CD4-positive, alpha-beta memory T cell (primary cell): ENCODE measurements around the gene H3-3A. TPM values are rescaled to one million over a fixed set of nuclear protein-coding genes. Genes with fewer than 3 reads are reported as not detected.

Experiments used
- CTCF ChIA-PET: fragments of 350-600 bp; sonication (Branson Sonifier 250); formaldehyde crosslinking; loops from one replicate; lab custom pipeline; 2021; ENCODE audit warnings: inconsistent platforms; ENCODE audit not compliant: partially characterized antibody; lab: Charles Lee
- POLR2A ChIA-PET: fragments of 350-600 bp; sonication (Branson Sonifier 250); formaldehyde crosslinking; loops from one replicate; lab custom pipeline; 2021; ENCODE audit not compliant: partially characterized antibody; lab: Charles Lee
- DNase-seq, 5 donors: peaks; one replicate each; pipeline versions ENCODE4 v3.0.0 to v3.0.0-alpha.2; 2020 to 2022; ENCODE audit warnings: mixed read lengths in 1 of 5
- H3K27ac ChIP-seq: one replicate; pipeline ENCODE4 v1.7.0; 2013; ENCODE audit warnings: low read depth, low read length
- H3K27me3 ChIP-seq: 2 replicates; pipeline ENCODE4 v1.7.0; 2013; ENCODE audit warnings: mild to moderate bottlenecking, low read length, moderate library complexity; ENCODE audit not compliant: insufficient read depth
- H3K36me3 ChIP-seq: 2 replicates; pipeline ENCODE4 v1.7.0; 2013; ENCODE audit warnings: mild to moderate bottlenecking, low read length, moderate library complexity; ENCODE audit not compliant: insufficient read depth
- H3K4me1 ChIP-seq: 2 replicates; pipeline ENCODE4 v1.7.0; 2013; ENCODE audit warnings: mild to moderate bottlenecking, low read length, moderate library complexity; ENCODE audit not compliant: insufficient read depth
- H3K4me3 ChIP-seq, 2 donors: one replicate each; pipeline ENCODE4 v1.7.0; 2013; ENCODE audit warnings: low read length in 2 of 2, mild to moderate bottlenecking in 1 of 2
- H3K9me3 ChIP-seq, 2 donors: one replicate each; pipeline ENCODE4 v1.7.0; 2013; ENCODE audit warnings: low read length in 2 of 2, control low read depth in 1 of 2; ENCODE audit not compliant: control insufficient read depth in 1 of 2
- H3K27ac Mint-ChIP-seq, 7 donors: one replicate each; pipeline ENCODE4 v1.8.0; 2020 to 2021; ENCODE audit warnings: mixed read lengths in 7 of 7, mild to moderate bottlenecking in 6 of 7, inconsistent platforms in 3 of 7, moderate library complexity in 3 of 7
- H3K27me3 Mint-ChIP-seq, 2 donors: one replicate each; pipeline ENCODE4 v1.8.0; 2020 to 2021; ENCODE audit warnings: mixed read lengths in 2 of 2
- H3K36me3 Mint-ChIP-seq, 2 donors: one replicate each; pipeline ENCODE4 v1.8.0; 2020 to 2021; ENCODE audit warnings: mixed read lengths in 2 of 2, inconsistent platforms in 1 of 2, mild to moderate bottlenecking in 1 of 2
- H3K4me1 Mint-ChIP-seq, 4 donors: one replicate each; pipeline ENCODE4 v1.8.0; 2020 to 2021; ENCODE audit warnings: mixed read lengths in 4 of 4, mild to moderate bottlenecking in 1 of 4
- H3K4me3 Mint-ChIP-seq, 8 donors: one replicate each; pipeline ENCODE4 v1.8.0; 2020 to 2021; ENCODE audit warnings: mixed read lengths in 8 of 8, mild to moderate bottlenecking in 7 of 8, moderate library complexity in 6 of 8, inconsistent platforms in 3 of 8
- H3K9me3 Mint-ChIP-seq, 8 donors: one replicate each; pipeline ENCODE4 v1.8.0; 2020 to 2021; ENCODE audit warnings: mixed read lengths in 8 of 8, mild to moderate bottlenecking in 5 of 8, inconsistent platforms in 3 of 8, moderate library complexity in 1 of 8
- intact Hi-C: fragments of 100-400 bp; cut with micrococcal nuclease; formaldehyde crosslinking; loops from one replicate; pipeline ENCODE4 v1.15.1; 2023
- polyA plus RNA-seq, 2 donors: library from polyadenylated mRNA; unstranded; fragments of 300-500 nt; fragmentation: Illumina TruSeq; gene quantifications; one replicate each; pipeline ENCODE4 v1.2.3, GENCODE V29; 2021
- total RNA-seq, 2 experiments: library from RNA; stranded (reverse); gene quantifications; one replicate each; pipeline ENCODE4 v1.2.3, GENCODE V29; 2021

The H3-3A gene
- total and polyA plus RNA-seq, 4 experiments from 2014 or later: 391 to 695 (median 518) TPM

DNA sequence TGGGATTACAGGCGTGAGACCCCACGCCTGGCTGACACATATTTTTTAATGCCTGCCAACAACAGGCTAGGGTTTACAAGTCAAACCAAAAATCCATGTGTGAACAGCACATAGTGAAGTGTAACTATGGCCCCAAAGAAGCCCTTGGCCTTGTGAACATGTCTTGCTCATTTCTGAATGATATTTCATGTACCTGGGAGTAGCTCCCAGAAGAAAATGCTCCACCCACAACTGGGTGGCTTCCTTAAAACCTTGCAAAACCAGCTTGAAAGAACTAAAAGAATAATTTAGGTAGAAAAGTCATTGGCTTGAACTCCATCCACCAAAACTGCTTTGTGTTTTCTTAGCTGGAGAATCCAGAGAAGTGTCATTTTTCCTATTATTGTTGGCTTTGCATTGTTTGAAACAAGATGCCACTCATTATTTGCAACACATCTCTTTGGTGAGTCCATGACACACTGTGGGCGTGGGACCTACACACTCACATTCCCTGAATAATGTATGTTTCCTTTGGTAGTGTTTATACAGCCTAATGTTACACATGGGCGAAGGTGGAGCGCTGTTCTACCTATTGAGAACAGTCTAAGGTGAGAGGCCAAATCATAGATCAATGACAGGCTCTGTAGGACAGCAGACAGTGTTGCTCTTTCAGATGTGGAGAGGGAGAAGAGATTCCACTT is 34.8 kb upstream of the H3-3A start:
- Histone ChIP-seq H3K9me3 (no peaks in the 10 kb centered on the region), H3K4me1 (no peaks in the 10 kb centered on the region), H3K27ac (no peak overlapping the region), H3K4me3 (no peak overlapping the region), H3K27me3 (no peaks in the 10 kb centered on the region), H3K36me3 (no peaks in the 10 kb centered on the region)
- H3K4me1 Mint-ChIP-seq: peaks cover 0 to 4% (median 4%) of the 10 kb centered on the region in 4 donors
- ChIA-PET POLR2A (no interaction called here), CTCF (no interaction called here)
- H3K27ac Mint-ChIP-seq: peak overlapping the region in 1 of 7 donors; percentile 12
- no peaks in the 10 kb centered on the region for H3K36me3 Mint-ChIP-seq
- intact Hi-C loops: no loop called here
- DNase-seq: no peak
- H3K27me3 Mint-ChIP-seq: peaks cover 0 to 2% of the 10 kb centered on the region in 2 donors
- no peaks in the 10 kb centered on the region for H3K9me3 Mint-ChIP-seq
- H3K4me3 Mint-ChIP-seq: no peak overlapping the region

DNA sequence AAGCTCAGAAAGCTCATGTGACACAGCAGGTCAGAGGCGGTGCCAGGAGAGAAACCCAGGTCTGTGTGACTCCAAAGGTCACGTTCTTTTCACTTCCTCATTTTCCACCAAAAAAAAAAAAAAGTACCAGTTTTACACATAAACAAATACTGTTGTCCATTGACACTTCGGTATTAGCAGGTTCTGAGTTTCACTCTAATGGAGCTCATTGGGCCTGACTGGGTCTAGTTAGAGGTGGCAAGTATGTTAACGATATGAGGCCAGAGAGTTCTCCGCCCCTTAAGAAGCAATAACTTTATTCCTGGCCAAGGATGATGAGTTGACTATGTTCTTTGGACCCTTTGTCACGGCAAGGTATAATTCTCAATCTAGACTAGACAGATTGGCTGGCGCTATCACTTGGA is 33.4 kb upstream of the H3-3A start:
- no peaks in the 10 kb centered on the region for H3K27me3 ChIP-seq
- H3K36me3 ChIP-seq: no peaks in the 10 kb centered on the region
- Mint-ChIP-seq H3K4me1 (peaks cover 0 to 4% (median 4%) of the 10 kb centered on the region in 4 donors), H3K4me3 (no peak overlapping the region), H3K36me3 (no peaks in the 10 kb centered on the region), H3K9me3 (no peaks in the 10 kb centered on the region), H3K27ac (no peak overlapping the region), H3K27me3 (peaks cover 0 to 2% of the 10 kb centered on the region in 2 donors)
- intact Hi-C loops: no loop called here
- CTCF ChIA-PET: no interaction called here
- no peak overlapping the region for H3K4me3 ChIP-seq
- POLR2A ChIA-PET: no interaction called here
- DNase-seq: no peak
- H3K4me1 ChIP-seq: no peaks in the 10 kb centered on the region
- H3K27ac ChIP-seq: no peak overlapping the region
- no peaks in the 10 kb centered on the region for H3K9me3 ChIP-seq

DNA sequence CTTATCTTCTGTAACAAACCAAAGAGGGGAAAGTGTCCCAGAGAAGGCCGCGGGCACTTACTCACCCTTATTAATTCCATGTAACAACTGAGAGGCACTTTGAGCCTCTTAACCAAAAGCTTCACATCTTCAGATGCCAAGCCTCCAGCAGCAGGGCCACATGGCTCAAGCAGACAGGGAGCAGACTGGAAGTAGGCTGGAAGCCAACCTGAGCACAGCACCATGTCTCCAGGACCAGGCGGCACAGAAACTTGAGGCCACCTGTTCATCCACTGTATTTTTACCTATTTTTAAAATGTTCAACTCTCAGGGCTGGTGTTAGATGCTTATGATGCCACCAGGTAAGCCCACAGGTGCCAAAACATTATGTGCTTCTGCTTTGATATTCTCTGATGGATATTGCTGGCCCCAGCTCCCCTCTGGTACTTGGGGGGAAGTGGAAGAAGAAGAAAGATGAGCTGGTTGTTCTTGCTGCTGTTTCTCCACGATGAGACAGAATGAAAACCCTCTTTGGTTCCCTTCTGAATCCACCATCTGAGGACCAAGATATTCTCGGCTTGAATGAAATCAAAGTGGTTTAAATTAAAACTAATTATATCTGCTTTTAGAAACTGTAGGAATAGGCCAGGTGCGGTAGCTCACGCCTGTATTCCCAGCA is 32.8 kb upstream of the H3-3A start:
- intact Hi-C loops: no loop called here
- Mint-ChIP-seq H3K4me3 (no peak overlapping the region), H3K36me3 (no peaks in the 10 kb centered on the region), H3K27me3 (peaks cover 0 to 2% of the 10 kb centered on the region in 2 donors), H3K27ac (no peak overlapping the region), H3K9me3 (no peaks in the 10 kb centered on the region), H3K4me1 (peaks cover 0 to 4% (median 4%) of the 10 kb centered on the region in 4 donors)
- H3K27me3 ChIP-seq: no peaks in the 10 kb centered on the region
- no peaks in the 10 kb centered on the region for H3K36me3 ChIP-seq
- ChIA-PET CTCF (no interaction called here), POLR2A (no interaction called here)
- no peak overlapping the region for H3K4me3 ChIP-seq
- no peak for DNase-seq
- no peaks in the 10 kb centered on the region for H3K4me1 ChIP-seq
- no peaks in the 10 kb centered on the region for H3K9me3 ChIP-seq
- H3K27ac ChIP-seq: no peak overlapping the region

DNA sequence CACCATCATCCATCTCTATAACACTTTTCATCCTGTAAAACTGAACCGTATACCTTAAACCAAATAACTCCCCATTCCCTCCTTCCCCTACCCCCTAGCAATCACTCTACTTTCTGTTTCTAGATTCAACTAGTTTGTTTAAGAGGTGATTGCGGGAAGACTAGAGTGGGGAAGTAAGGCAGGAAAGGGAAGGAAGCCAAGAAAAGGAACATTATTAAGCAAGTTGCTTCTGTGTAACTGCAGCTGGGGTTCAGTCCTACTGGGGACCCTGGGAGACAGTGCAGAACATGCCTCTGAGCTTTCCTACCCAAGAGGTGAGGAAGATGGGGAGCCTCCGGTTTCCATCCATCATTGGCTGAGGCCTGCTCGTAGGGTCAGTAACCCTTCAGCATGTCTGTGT is 28.9 kb upstream of the H3-3A start:
- no peak overlapping the region for H3K27ac Mint-ChIP-seq
- intact Hi-C loops: no loop called here
- CTCF ChIA-PET: interaction anchor here (0.8 kb wide), 1 partner anchor 8 kb away, joined by 3 read pairs; no protein-coding TSS in a partner anchor

DNA sequence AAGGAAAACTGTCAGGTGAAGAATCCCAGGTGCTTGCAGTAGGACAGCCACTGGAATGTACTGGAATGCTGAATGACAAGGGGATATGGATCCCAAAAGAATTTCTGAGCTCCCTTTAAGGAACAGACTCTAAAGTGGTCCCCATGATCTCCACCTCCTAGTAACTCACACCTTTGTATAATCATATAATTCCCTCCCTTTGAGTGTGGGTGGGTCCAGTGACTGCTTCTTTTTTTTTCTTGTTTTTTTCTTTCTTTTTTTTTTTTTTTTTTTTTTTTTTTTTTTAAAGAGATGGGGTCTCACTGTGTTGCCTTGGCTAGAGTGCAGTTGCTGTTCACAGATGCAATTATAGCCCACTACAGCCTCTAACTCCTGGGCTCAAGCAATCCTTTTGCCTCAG is 28.5 kb upstream of the H3-3A start:
- Mint-ChIP-seq H3K27me3 (peaks cover 0 to 2% of the 10 kb centered on the region in 2 donors), H3K9me3 (no peaks in the 10 kb centered on the region), H3K4me1 (no peaks in the 10 kb centered on the region), H3K4me3 (no peak overlapping the region), H3K27ac (no peak overlapping the region), H3K36me3 (no peaks in the 10 kb centered on the region)
- Histone ChIP-seq H3K4me1 (no peaks in the 10 kb centered on the region), H3K27ac (no peak overlapping the region), H3K27me3 (no peaks in the 10 kb centered on the region), H3K36me3 (no peaks in the 10 kb centered on the region), H3K4me3 (no peak overlapping the region), H3K9me3 (no peaks in the 10 kb centered on the region)
- ChIA-PET POLR2A (interaction anchor here (0.8 to 2.1 kb wide), 2 partner anchors 28 to 34 kb away, joined by 3 to 6 read pairs; partner anchors contain the start of genes H3-3A and SDE2), CTCF (interaction anchor here (0.8 kb wide), 1 partner anchor 8 kb away, joined by 3 read pairs; no protein-coding TSS in a partner anchor)
- intact Hi-C loops: no loop called here
- DNase-seq: no peak

More for the DNA sequence above, 28.9 kb upstream of the H3-3A start:
- H3K27me3 Mint-ChIP-seq: peaks cover 0 to 2% of the 10 kb centered on the region in 2 donors
- no peaks in the 10 kb centered on the region for H3K36me3 Mint-ChIP-seq
- Histone ChIP-seq H3K27me3 (no peaks in the 10 kb centered on the region), H3K36me3 (no peaks in the 10 kb centered on the region), H3K4me1 (no peaks in the 10 kb centered on the region), H3K4me3 (no peak overlapping the region), H3K27ac (no peak overlapping the region), H3K9me3 (no peaks in the 10 kb centered on the region)
- no peak for DNase-seq
- no peaks in the 10 kb centered on the region for H3K4me1 Mint-ChIP-seq
- POLR2A ChIA-PET: interaction anchor here (0.8 to 2.1 kb wide), 2 partner anchors 29 to 34 kb away, joined by 3 to 6 read pairs; partner anchors contain the start of genes H3-3A and SDE2
- H3K4me3 Mint-ChIP-seq: no peak overlapping the region
- H3K9me3 Mint-ChIP-seq: no peaks in the 10 kb centered on the region

DNA sequence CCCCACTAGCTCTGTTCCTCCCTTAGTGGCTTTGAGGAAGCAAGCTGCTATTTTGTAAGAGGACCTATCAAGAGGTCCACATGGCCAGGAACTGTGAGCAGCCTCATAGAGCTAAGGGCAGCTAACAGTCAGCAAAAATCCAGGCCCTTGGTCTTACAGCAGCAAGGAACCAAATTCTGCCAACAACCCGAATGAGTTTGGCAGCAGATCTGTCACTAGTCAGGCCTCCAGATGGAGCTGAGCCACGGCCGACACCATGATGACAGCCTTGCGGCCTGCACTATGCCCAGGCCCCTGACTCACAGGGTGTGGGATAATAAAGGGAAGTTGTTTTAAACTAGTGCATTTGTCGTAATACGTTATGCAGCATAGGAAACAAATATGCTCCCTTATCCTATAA is 28.0 kb upstream of the H3-3A start:
- CTCF ChIA-PET: no interaction called here
- no peaks in the 10 kb centered on the region for H3K4me1 ChIP-seq
- no peak overlapping the region for H3K27ac ChIP-seq
- no peaks in the 10 kb centered on the region for H3K4me1 Mint-ChIP-seq
- no peaks in the 10 kb centered on the region for H3K36me3 ChIP-seq
- H3K9me3 ChIP-seq: no peaks in the 10 kb centered on the region
- H3K9me3 Mint-ChIP-seq: no peaks in the 10 kb centered on the region
- peaks cover 0 to 2% of the 10 kb centered on the region in 2 donors for H3K27me3 Mint-ChIP-seq
- H3K4me3 ChIP-seq: no peak overlapping the region
- no peak overlapping the region for H3K4me3 Mint-ChIP-seq
- H3K27me3 ChIP-seq: no peaks in the 10 kb centered on the region
- DNase-seq: no peak
- intact Hi-C loops: no loop called here
- H3K36me3 Mint-ChIP-seq: no peaks in the 10 kb centered on the region
- POLR2A ChIA-PET: interaction anchor here (2.1 kb wide), 1 partner anchor 35 kb away, joined by 6 read pairs; the partner anchor contains the start of gene SDE2
- no peak overlapping the region for H3K27ac Mint-ChIP-seq

DNA sequence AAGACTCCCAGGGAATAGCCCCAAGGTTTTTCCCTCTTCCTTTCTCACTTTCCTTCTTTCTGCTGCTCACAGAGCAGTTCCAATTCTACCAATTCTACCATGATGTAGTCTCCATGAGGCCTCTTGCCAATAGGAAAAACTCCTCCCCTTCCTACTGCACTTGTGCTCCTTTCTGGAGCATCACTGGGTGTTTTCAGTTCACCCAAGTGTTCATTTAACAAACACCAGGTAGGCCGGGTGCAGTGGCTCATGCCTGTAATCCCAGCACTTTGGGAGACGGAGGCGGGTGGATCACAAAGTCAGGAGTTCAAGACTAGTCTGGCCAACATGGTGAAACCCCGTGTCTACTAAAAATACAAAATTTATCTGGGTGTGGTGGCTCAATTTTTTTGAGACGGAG is 26.6 kb upstream of the H3-3A start:
- H3K36me3 Mint-ChIP-seq: no peaks in the 10 kb centered on the region
- no peak for DNase-seq
- no peaks in the 10 kb centered on the region for H3K27me3 ChIP-seq
- no peaks in the 10 kb centered on the region for H3K4me1 ChIP-seq
- H3K4me1 Mint-ChIP-seq: no peaks in the 10 kb centered on the region
- POLR2A ChIA-PET: no interaction called here
- no peaks in the 10 kb centered on the region for H3K36me3 ChIP-seq
- no peaks in the 10 kb centered on the region for H3K9me3 Mint-ChIP-seq
- H3K4me3 ChIP-seq: no peak overlapping the region
- intact Hi-C loops: no loop called here
- no peak overlapping the region for H3K27ac ChIP-seq
- no peaks in the 10 kb centered on the region for H3K9me3 ChIP-seq
- CTCF ChIA-PET: no interaction called here
- H3K4me3 Mint-ChIP-seq: no peak overlapping the region
- no peak overlapping the region for H3K27ac Mint-ChIP-seq
- peaks cover 0 to 2% of the 10 kb centered on the region in 2 donors for H3K27me3 Mint-ChIP-seq
